ENCODE measurements around the gene IGF2R. TPM values are rescaled to one million over a fixed set of nuclear protein-coding genes. Genes with fewer than 3 reads are reported as not detected.
A peak's percentile ranks its signal among the peaks of the same experiment; 100 is the strongest.

Gene IGF2R
- total RNA-seq, 1 donor = 3.8 TPM

DNA sequence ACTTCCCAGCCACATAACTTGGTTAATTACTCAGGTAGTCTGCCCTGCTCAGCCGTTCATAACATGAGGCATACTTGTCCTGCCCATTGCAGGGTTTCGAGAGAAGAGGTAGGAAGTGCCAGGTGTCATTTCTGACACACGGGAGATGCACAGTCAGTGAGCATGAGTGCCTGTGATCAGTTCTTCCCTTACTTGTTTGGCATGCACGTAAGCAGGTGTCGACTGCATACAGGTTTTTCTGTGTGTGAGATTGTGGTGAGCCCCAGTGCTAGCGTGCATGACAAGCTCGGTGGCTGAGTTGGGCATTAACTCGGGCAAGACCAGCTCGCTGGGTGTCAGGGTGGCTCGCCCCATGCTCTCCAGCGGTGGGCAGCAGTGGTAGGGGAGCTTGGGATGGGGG is 101.5 kb downstream of the IGF2R start:
- DNase-seq (ENCODE audit: low read depth in 2 of 3, low spot score in 2 of 3) = no peak

DNA sequence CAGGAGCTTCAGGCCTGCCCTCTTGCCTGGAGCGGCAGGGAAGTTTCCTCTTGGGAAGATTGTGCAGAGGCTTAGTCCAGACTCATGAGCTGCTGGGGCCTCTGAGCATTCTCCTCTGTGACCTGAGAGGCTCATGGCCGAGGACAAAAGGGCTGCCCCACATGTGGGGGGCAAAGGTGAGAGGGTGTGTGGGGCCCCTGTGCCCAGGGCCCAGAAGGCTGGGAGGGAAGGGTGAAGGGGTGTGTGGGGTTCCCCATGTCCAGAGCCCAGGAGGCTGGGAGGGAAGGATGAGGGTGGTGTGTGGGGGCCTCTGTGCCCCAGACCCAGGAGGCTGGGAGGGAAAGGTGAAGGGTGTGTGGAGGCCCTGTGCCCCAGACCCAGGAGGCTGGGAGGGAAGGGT is 101.9 kb downstream of the IGF2R start:
- DNase-seq (ENCODE audit: low read depth in 2 of 3, low spot score in 2 of 3) = no peak

DNA sequence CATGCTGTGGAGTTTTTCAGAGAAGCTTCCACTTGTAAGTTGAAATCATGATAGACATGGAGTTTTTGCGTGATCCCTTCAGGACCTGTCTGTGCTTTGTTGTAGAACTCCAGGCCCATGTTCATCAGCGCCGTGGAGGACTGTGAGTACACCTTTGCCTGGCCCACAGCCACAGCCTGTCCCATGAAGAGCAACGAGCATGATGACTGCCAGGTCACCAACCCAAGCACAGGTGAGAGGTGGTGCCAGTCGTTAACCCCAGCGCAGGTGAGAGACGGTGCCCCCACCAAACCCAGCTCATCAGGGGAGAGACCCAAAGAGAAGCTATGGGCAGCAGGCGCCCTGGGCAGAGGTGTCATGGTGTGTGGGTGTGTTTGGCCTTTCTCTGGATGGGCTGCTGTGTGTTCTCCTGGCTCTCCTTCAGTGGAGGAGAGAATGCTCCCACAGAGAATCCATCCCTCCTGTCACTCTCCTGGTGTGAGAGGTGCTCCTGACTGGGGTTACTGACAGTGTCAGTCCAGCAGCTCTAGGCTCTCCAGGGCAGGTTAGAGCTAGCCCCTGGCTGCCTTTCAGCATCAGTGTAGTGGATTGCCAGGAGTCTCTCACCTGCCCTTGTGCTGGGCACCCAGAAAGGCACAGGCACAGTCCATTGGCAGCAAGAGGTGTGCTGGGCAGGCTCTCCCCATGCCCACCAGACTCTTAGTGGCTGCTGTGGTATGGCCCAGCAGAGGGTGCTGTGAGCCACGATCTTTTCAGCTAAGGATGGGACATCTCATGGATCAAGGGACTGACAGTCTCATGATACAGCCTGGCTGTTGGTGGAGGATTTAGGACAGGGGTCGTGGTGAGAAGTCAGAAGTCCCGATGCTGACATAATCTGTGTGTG is 103.2 kb downstream of the IGF2R start:
- DNase-seq (ENCODE audit: low read depth in 2 of 3, low spot score in 2 of 3) = peak in 2 of 3 donors; percentile 9 to 41

DNA sequence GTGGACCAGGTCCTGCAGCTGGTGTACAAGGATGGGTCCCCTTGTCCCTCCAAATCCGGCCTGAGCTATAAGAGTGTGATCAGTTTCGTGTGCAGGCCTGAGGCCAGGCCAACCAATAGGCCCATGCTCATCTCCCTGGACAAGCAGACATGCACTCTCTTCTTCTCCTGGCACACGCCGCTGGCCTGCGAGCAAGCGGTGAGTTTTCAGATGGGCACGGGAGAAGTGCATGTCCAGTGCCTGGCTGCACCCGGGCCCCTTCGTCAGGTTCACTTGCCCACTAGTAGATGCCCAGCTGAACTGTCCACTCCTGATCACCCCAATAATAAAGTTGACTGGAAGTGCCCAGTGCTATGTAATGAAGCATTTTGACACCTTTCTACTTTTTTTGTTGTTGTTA is 104.4 kb downstream of the IGF2R start:
- no peak for DNase-seq (ENCODE audit: low read depth in 2 of 3, low spot score in 2 of 3)

DNA sequence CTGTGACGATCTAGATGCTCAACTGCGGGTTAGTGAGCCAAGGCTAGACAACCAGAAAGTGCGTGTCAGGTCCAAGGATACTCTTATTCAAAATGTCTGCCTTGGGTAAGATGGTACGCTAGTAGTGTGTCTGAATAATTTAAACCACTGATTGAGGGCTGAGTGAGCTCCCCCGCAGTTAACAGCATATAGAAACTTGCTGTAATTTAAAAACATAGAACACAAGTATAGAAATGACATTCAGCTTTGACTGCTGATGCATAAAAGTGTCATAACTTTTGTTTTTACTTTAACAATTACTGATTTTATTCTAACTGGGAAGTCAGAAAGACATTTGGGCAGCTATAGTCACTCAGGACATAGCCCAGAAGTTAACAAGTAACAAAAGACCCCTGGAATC is 107.1 kb downstream of the IGF2R start:
- no peak for DNase-seq (ENCODE audit: low read depth in 2 of 3, low spot score in 2 of 3)

DNA sequence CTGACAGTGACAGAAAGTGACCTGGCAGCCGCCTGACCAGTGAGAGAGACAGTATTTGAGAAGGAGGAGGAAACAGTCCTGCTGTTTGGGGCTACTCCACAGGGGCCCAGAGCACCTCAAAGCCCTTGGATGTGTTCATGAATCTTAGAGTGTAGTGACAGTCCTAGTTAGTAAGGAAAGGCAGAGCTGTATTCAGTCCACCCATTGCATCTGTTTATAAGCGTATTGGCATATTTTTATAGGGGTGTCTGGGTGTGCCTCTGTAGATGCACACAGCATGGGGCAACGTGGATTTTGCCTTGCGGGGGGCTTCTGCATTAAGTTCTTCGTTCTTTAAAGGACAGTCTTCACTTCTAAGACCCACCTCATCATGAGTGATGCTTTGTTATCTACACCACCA is 108.1 kb downstream of the IGF2R start:
- no peak for DNase-seq (ENCODE audit: low read depth in 2 of 3, low spot score in 2 of 3)

DNA sequence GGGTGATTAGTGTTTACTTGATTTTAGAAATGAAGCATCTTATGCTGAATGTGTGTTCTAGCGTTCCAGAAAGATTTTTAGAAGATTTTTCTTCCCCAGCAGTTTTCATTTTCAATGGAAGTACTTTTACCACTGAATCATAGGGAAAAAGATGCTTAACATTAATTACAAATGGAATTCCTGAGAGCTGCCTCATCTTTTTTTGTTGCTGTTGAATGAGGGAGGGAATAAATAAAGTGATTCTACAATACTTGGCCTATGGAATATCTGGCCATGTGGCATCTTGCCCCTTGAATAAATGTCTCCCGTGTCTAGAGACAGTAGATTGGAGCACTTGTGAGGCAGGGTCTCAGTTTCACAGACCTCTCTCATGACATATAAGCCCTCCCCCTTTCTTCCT is 108.6 kb downstream of the IGF2R start:
- DNase-seq (ENCODE audit: low read depth in 2 of 3, low spot score in 2 of 3) = no peak

DNA sequence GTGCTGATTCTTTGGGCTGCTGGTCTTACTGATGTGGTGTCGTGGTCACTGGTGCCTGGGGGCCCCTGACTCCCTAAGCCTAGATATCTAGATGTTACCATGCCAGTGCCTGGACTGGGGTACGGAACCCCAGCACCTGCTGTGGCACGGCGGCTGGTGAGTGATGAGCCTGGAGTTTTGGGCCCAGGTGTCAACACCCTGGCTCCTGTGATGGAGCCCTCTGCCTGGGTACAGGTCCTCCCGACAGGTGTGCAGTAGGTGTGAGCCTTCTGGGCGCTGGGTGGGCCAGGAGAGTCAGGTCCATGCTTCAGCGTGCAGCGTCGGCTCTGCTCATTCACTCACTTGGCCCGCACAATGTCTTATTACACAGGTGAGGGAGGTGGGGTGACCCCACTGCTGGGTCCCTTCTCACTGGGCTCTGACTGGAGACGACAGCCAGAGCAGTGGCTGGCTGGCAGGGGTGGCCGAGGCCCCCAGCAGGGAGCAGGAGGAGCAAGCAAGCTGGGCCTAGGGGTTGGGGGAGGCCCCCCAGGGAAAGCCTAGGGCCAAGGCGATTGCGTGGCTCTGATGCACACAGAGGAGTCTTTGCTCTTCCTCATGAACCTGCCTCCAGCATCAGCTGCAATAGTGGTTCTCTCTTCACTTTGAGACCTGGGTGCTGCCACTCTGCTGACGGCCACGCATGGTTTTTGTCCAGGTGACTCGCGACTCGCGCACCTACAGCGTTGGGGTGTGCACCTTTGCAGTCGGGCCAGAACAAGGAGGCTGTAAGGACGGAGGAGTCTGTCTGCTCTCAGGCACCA is 110.2 kb downstream of the IGF2R start:
- DNase-seq (ENCODE audit: low read depth in 2 of 3, low spot score in 2 of 3) = no peak

DNA sequence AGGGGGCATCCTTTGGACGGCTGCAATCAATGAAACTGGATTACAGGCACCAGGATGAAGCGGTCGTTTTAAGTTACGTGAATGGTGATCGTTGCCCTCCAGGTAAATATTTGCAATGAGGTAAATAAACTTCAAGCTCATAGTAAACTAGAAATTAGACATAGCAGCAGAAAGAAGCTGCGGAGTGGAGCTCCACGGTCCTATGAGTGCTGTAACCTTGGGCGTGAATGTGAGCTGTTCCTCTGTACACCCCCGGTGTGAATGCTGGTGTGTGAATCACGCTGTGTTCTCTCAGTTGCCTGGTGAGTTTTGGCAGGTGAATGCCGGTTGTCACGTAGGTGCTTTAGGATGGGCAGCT is 110.8 kb downstream of the IGF2R start:
- no peak for DNase-seq (ENCODE audit: low read depth in 2 of 3, low spot score in 2 of 3)

DNA sequence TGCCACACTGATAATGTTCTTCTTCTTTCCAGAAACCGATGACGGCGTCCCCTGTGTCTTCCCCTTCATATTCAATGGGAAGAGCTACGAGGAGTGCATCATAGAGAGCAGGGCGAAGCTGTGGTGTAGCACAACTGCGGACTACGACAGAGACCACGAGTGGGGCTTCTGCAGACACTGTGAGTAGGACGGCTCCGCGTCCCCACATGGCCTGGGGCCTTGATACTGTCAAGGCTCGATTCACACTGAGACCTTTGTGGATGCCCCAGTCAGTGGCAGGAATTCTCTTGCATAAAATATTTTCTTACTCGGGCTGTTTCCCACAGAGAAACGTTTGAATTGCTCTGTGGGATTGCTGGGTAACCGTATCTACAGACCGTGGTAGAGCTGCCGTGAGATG is 111.2 kb downstream of the IGF2R start:
- no peak for DNase-seq (ENCODE audit: low read depth in 2 of 3, low spot score in 2 of 3)

DNA sequence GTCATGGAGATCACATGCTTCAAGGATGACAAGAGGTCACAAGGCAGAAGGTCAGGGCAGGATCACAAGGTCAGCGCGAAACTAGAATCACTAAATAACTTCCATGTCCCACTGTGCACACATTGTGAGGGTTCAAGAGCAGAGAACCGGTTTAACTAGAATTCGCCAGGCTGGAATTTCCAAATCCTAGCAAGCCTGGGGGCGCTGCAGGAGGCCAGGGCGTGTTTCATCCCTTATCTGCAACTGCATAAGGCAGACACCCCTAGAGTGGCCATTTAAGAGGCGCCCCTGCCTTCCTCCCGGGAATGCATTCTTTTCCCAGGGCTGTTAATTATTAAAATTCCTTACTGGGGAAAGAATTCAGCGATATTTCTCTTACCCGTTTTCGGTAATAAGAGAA is 112.5 kb downstream of the IGF2R start:
- no peak for DNase-seq (ENCODE audit: low read depth in 2 of 3, low spot score in 2 of 3)

DNA sequence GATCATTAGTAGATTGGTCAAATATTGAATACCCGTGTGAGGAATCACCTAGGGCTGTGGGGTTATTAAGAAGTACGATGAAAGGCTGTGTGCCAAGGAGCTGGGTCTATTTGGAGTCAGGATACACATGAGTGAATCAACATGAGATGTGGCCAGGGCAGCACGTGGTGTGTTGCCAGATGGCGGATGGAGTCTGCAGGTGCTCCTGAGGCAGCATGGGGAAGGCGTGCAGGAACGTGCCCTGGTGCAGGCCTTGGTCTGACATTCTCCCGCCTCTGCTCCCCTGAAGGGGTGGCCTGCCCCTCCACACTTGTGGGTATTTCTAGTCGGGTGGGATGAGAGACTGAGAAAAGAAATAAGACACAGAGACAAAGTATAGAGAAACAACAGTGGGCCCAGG is 113.7 kb downstream of the IGF2R start:
- no peak for DNase-seq (ENCODE audit: low read depth in 2 of 3, low spot score in 2 of 3)

DNA sequence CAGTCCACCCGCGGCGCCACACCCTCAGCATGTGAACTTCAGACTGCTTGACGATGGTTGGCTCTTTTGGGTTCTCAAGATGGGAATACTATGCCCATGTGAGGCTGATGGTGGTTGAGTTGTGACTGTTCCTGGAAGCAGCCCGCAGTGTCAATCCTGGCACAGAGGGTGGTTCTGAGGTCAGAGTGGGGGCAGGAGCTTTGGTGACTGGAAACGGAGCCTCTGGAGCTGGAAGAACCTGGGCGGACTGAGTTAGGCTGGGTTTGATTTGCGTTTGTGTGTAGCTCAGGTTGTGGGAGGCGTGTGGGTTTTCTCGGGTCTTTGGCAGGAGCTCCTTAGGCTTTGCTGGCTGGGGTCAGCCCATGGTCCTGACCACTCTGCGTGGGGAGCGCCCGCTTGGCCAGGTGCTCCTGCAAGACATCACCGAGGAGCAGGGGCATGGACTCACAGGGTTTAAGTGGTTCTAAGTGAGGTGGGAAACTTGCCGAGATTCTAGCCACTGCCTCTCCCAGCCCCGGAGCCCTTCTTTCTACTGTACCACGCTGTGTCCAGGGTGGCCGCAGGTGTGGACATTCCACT is 115.4 kb downstream of the IGF2R start:
- no peak for DNase-seq (ENCODE audit: low read depth in 2 of 3, low spot score in 2 of 3)

DNA sequence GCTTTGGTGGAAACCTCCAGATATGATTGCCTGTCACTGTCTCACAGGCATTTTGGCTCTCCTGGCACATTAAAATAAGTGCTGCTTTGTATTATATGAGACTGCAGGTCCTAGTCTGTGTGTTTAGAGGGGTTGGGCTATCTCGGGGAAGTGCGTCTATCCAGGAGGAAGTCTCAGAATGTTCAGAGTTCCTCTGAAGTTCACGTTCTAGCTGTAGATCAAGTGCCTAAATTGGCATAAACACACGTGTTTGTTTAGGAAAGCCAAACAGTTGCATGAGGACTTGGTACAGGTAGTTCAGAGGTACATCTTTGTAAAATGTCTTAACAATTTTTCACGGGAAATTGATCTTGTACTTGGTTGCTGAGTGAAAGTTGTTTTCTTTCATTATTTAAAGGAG is 116.3 kb downstream of the IGF2R start:
- no peak for DNase-seq (ENCODE audit: low read depth in 2 of 3, low spot score in 2 of 3)

DNA sequence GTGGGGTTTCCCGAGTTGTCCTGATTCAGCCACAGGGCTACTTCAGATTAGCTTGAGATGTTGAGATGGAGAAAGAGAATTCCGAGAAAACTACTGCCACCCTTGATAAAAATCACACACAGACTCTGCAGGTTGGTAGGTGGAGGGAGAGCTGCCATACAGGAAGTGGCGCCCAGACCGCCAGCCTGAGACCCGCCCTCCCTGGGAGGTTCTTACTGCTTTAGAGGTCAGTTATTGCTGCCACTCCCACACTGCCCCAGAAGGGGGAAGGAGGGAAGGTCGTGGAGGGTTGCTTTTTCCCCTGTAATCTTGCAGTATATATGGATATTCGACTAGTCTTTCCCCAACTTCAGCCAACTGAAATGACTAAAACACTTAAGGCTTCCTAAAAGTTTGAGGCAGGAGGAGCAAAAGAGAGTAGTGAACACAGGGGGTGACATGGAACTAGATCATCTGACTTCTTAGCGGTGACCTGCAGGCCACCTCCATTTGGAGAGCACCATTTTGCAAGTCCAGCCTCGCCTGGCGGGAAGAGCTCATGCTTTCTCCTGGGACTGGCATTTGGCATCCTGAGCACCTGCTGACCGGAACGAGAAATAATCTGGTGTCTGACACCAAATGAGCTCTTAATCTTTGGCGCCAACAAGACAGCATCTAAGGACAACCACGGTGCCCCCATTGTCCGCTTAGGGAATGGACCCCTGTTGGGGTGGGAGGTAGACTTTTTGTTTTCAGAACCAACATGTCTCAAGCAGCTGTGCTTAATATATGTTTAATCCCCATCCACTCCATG is 117.0 kb downstream of the IGF2R start:
- no peak for DNase-seq (ENCODE audit: low read depth in 2 of 3, low spot score in 2 of 3)

DNA sequence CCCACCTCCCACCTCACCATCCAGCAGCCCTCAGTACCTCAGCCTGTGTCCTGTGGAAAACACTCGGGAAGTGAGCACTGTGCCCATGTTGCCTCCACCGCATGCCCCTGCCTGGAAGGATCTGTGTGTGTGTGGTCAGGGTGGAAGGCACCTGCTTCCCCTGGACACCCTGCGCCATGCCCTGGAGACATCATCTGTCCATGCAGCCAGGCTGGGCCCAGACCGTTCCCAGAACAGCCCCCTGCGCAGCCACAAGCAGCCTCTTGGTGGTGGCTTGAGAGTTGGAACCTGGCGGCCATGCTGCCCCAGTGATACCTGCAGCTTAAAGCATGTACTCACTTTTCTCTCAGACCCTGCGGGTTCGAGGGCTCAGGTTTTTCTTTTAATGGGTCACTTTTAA is 117.9 kb downstream of the IGF2R start:
- DNase-seq (ENCODE audit: low read depth in 2 of 3, low spot score in 2 of 3) = no peak

DNA sequence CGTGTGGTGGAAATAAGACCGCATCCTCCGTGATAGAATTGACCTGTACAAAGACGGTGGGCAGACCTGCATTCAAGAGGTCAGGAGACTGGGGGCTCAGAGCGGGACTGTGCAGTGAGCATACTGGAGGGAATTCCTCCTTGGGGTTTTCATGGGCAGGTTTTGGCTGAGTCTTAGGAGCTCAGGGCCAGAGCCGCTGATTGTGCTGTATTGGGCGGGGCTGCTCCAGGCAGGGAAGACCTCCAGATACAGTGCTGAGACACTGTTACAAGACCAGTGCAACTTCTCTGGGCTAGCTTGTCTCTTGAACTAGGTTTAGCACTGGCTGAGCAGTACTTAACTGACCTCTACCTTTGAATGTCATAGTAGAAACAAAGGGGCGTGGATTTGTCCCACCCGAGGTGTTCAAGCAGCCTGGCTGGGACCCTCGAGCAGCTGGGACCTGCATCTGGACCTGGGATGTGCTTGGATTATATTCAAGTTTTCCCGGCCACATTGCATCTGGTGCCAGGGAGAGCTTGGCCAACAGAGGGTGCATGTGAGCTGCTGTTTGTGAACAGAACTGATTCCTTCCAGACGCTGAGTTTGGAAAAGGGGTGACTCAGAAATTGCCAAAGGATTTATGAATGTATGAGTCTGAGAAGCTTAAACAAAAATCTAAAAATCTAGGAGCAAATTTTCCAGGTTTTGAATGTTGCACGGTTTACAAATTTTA is 119.3 kb downstream of the IGF2R start:
- DNase-seq (ENCODE audit: low read depth in 2 of 3, low spot score in 2 of 3) = peak in 2 of 3 donors; percentile 17 to 36

DNA sequence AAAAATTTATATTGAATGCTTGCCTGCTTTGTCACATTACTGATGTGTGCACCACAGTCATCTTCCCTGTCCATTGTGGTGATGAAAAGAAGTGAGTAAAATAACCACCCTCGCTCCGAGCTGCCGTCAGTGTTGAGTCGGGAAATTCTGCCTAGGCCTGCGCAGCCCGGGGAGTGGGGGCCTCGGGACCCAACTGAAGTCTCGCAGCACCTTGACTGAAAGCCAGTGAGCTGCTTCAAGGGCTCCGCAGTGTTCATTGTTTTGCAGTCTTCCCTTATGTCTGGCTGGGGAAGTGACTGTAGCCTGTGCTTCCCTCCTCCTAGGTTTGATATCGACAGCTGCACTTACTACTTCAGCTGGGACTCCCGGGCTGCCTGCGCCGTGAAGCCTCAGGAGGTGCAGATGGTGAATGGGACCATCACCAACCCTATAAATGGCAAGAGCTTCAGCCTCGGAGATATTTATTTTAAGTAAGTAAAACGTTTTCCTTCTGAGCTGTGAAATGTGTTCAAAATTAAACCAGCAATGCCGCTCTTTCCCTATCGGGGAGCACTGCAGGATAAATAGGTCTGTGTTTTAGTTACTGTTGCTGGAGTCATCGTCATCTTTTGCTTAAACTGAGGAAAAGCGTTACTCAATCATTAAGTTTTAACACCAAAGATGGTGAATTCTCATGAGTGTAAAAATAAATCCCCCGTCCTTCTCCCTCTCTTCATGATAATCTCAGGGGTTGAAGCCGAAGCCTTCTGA is 120.1 kb downstream of the IGF2R start:
- no peak for DNase-seq (ENCODE audit: low read depth in 2 of 3, low spot score in 2 of 3)

DNA sequence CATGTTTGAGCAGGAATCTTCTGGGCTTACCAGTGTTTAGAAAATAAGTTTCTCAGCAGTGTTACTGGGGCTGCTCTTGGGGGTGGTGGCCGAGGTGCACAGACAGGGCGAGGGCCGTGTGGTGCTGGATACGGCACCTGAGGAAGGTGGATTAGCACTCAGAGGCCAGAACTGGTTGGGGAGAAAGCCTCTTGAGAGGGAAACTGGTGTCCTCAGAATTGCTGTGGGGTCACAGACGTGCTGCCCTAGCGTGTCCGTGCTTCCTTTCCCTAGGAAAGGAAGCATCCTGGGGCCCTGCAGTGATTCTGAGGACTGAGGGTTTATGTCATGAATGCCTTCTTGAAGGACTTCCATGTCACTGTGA is 120.6 kb downstream of the IGF2R start:
- DNase-seq (ENCODE audit: low read depth in 2 of 3, low spot score in 2 of 3) = no peak
